Glutamatergic neuron (in vitro differentiated cells): ENCODE data around the gene TCP11L2. TPM values are rescaled to one million over a fixed set of nuclear protein-coding genes. Genes with fewer than 3 reads are reported as not detected.
"Not testable (repeated sequence)": the region's sequence is repeated elsewhere in the genome, so short reads cannot be mapped to it uniquely, and the experiment has no call there.

Source experiments
- DNase-seq: peaks from one replicate; pipeline ENCODE4 v3.0.0; 2022
- H3K27ac Mint-ChIP-seq: one replicate; pipeline ENCODE4 v1.8.0; 2020; ENCODE audit warnings: mild to moderate bottlenecking, mixed read lengths, inconsistent platforms; ENCODE audit not compliant: unreplicated experiment
- H3K27me3 Mint-ChIP-seq: one replicate; pipeline ENCODE4 v1.8.0; 2020; ENCODE audit warnings: mild to moderate bottlenecking, moderate library complexity, mixed read lengths, inconsistent platforms; ENCODE audit not compliant: unreplicated experiment
- H3K36me3 Mint-ChIP-seq: one replicate; pipeline ENCODE4 v1.8.0; 2020; ENCODE audit warnings: mild to moderate bottlenecking, mixed read lengths, inconsistent platforms; ENCODE audit not compliant: unreplicated experiment
- H3K4me1 Mint-ChIP-seq: one replicate; pipeline ENCODE4 v1.8.0; 2020; ENCODE audit warnings: mild to moderate bottlenecking, low read depth, mixed read lengths, inconsistent platforms; ENCODE audit not compliant: unreplicated experiment
- H3K4me3 Mint-ChIP-seq: one replicate; pipeline ENCODE4 v1.8.0; 2020; ENCODE audit warnings: mild to moderate bottlenecking, mixed read lengths, inconsistent platforms; ENCODE audit not compliant: unreplicated experiment
- H3K9me3 Mint-ChIP-seq: one replicate; pipeline ENCODE4 v1.8.0; 2020; ENCODE audit warnings: mild to moderate bottlenecking, moderate library complexity, mixed read lengths, inconsistent platforms; ENCODE audit not compliant: unreplicated experiment
- total RNA-seq: library from RNA; stranded (reverse); fragmentation: NEBNext Ultra II Directional; extraction: Animal tissue kit (Norgen Biotek cat#: 25700); gene quantifications from one replicate; pipeline ENCODE4 v1.2.1, GENCODE V29; 2021; ENCODE audit not compliant: unreplicated experiment
- TF ChIP-seq, protein P1 (sequence below): fragments of 200-600 bp; sonication (generic); IDR thresholded peaks from one replicate; pipeline ENCODE4 v1.5.0; 2021; ENCODE audit not compliant: partially characterized antibody, unreplicated experiment

TCP11L2 gene
- total RNA-seq, 1 donor from 2014 or later, result 17.1 TPM

GRCh38 chr12:106369624-106370346 lies 67.3 kb downstream of the TCP11L2 start:
- Mint-ChIP-seq H3K36me3 (peaks cover 5% of the 10 kb centered on the region), H3K27me3 (no peaks in the 10 kb centered on the region), H3K9me3 (peaks cover 3% of the 10 kb centered on the region), H3K4me3 (no peak overlapping the region), H3K4me1 (no peaks in the 10 kb centered on the region), H3K27ac (no peak overlapping the region)
- DNase-seq, result no peak
- TF ChIP-seq, protein P1, sequence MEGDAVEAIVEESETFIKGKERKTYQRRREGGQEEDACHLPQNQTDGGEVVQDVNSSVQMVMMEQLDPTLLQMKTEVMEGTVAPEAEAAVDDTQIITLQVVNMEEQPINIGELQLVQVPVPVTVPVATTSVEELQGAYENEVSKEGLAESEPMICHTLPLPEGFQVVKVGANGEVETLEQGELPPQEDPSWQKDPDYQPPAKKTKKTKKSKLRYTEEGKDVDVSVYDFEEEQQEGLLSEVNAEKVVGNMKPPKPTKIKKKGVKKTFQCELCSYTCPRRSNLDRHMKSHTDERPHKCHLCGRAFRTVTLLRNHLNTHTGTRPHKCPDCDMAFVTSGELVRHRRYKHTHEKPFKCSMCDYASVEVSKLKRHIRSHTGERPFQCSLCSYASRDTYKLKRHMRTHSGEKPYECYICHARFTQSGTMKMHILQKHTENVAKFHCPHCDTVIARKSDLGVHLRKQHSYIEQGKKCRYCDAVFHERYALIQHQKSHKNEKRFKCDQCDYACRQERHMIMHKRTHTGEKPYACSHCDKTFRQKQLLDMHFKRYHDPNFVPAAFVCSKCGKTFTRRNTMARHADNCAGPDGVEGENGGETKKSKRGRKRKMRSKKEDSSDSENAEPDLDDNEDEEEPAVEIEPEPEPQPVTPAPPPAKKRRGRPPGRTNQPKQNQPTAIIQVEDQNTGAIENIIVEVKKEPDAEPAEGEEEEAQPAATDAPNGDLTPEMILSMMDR, result no peak

GRCh38 chr12:106378788-106379187 lies 76.3 kb downstream of the TCP11L2 start:
- peaks cover 22% of the 10 kb centered on the region for H3K36me3 Mint-ChIP-seq
- H3K9me3 Mint-ChIP-seq, result no peaks in the 10 kb centered on the region
- no peaks in the 10 kb centered on the region for H3K4me1 Mint-ChIP-seq
- H3K27me3 Mint-ChIP-seq, result no peaks in the 10 kb centered on the region
- TF ChIP-seq, protein P1, result no peak
- H3K4me3 Mint-ChIP-seq, result no peak overlapping the region
- no peak for DNase-seq
- H3K27ac Mint-ChIP-seq, result no peak overlapping the region

- Mint-ChIP-seq H3K4me3 (no peak overlapping the region), H3K27ac (no peak overlapping the region), H3K9me3 (no peaks in the 10 kb centered on the region), H3K36me3 (peaks cover 22% of the 10 kb centered on the region), H3K27me3 (no peaks in the 10 kb centered on the region), H3K4me1 (no peaks in the 10 kb centered on the region)
- TF ChIP-seq, protein P1, result no peak
- no peak for DNase-seq
Measured at GRCh38 chr12:106380954-106381353, 78.4 kb downstream of the TCP11L2 start.

DNA sequence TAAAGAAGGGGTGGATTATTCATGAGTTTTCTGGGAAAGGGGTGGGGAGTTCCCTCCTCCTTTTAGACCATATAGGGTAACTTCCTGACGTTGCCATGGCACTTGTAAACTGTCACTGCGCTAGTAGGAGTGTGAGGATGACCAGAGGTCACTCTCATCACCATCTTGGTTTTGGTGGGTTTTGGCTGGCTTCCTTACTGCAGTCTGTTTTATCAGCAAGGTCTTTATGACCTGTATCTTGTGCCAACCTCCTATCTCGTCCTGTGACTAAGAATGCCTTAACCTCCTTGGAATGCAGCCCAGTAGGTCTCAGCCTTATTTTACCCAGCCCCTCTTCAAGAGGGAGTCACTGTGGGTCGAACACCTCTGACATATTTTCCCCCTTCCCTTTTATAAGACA lies 79.3 kb downstream of the TCP11L2 start:
- not testable (repeated sequence) for H3K4me1 Mint-ChIP-seq, H3K9me3 Mint-ChIP-seq, H3K27me3 Mint-ChIP-seq, H3K4me3 Mint-ChIP-seq, H3K27ac Mint-ChIP-seq, DNase-seq
- peaks cover 22% of the 10 kb centered on the region for H3K36me3 Mint-ChIP-seq

DNA sequence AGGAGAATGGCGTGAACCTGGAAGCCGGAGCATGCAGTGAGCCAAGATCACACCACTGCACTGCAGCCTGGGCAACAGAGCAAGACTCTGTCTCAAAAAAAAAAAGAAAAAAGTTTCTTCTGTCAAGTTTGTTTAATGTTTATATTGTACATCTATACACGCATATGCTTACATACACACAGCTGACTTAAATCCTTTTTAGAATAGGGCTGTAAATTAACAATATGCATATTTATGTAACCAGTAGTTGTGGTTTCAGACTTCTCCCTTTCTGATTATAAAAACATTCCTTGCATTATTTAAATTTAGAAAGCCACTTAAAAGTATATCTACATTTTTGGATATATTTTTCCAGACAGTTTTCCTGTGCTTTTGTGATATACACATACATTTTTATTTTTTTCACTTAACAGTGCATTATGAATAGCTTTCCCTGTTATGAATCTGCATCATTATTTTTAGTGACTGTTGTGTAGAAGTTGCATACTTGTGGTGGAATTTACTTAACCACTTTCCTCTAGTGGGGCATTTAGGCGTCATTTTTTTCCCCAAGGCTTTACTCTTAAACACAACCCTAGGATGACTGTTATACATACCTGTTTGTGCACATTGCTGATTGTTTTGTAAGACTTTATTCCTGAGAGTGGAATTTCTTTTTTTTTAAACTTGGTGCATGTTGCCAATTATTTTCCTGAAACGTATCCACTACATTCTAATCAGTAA lies 84.4 kb downstream of the TCP11L2 start:
- TF ChIP-seq, protein P1, result no peak
- H3K4me3 Mint-ChIP-seq, result no peak overlapping the region
- H3K27ac Mint-ChIP-seq, result no peak overlapping the region
- no peaks in the 10 kb centered on the region for H3K9me3 Mint-ChIP-seq
- H3K4me1 Mint-ChIP-seq, result no peaks in the 10 kb centered on the region
- DNase-seq, result no peak
- H3K36me3 Mint-ChIP-seq, result peaks cover 14% of the 10 kb centered on the region
- H3K27me3 Mint-ChIP-seq, result no peaks in the 10 kb centered on the region
